MM.1S (cell line): ENCODE results near the gene VEPH1.

Experiments
- DNase-seq: peaks from one replicate; pipeline ENCODE4 v3.0.0-alpha.2; 2015
- H2AFZ ChIP-seq: fragments of 300-600 bp; sonication (generic); 2 replicates; pipeline ENCODE4 v1.6.0; 2016; ENCODE audit warnings: antibody characterized with exemption, low read length
- H3F3A ChIP-seq: fragments of 300-600 bp; sonication (generic); 2 replicates; pipeline ENCODE4 v1.6.1; 2016; ENCODE audit warnings: mild to moderate bottlenecking, antibody characterized with exemption, low read length, moderate library complexity, mixed read lengths; ENCODE audit not compliant: insufficient read depth
- H3K27ac ChIP-seq: fragments of 300-600 bp; sonication (generic); 2 replicates; pipeline ENCODE4 v1.5.1; 2016; ENCODE audit warnings: mild to moderate bottlenecking, low read length
- H3K27me3 ChIP-seq: fragments of 300-600 bp; sonication (generic); replicated peaks from 2 replicates; pipeline ENCODE4 v1.6.0; 2016; ENCODE audit warnings: low read length; ENCODE audit not compliant: insufficient read depth
- H3K36me3 ChIP-seq: fragments of 300-600 bp; sonication (generic); replicated peaks from 2 replicates; pipeline ENCODE4 v1.6.1; 2016; ENCODE audit warnings: mild to moderate bottlenecking, low read length, mixed read lengths; ENCODE audit not compliant: insufficient read depth
- H3K4me1 ChIP-seq: fragments of 300-600 bp; sonication (generic); 2 replicates; pipeline ENCODE4 v1.6.1; 2016; ENCODE audit warnings: low read length, mixed read lengths
- H3K4me2 ChIP-seq: fragments of 300-600 bp; sonication (generic); 2 replicates; pipeline ENCODE4 v1.6.0; 2016; ENCODE audit warnings: low read depth, low read length
- H3K4me3 ChIP-seq: fragments of 300-600 bp; sonication (generic); 2 replicates; pipeline ENCODE4 v1.5.1; 2016; ENCODE audit warnings: low read length, mixed read lengths
- H3K79me2 ChIP-seq: fragments of 300-600 bp; sonication (generic); 2 replicates; pipeline ENCODE4 v1.6.1; 2016; ENCODE audit warnings: mixed run types, low read length, mixed read lengths
- H3K9ac ChIP-seq: fragments of 300-600 bp; sonication (generic); 2 replicates; pipeline ENCODE4 v1.6.1; 2016; ENCODE audit warnings: low read length, mixed read lengths
- H3K9me2 ChIP-seq: fragments of 300-600 bp; sonication (generic); replicated peaks from 2 replicates; pipeline ENCODE4 v1.6.1; 2016; ENCODE audit warnings: mild to moderate bottlenecking, low read length, mixed read lengths; ENCODE audit not compliant: insufficient read depth
- H3K9me3 ChIP-seq: fragments of 300-600 bp; sonication (generic); replicated peaks from 2 replicates; pipeline ENCODE4 v1.6.1; 2016; ENCODE audit warnings: mild to moderate bottlenecking, low read length, mixed read lengths; ENCODE audit not compliant: insufficient read depth
- H4K20me1 ChIP-seq: fragments of 300-600 bp; sonication (generic); 2 replicates; pipeline ENCODE4 v1.6.1; 2016; ENCODE audit warnings: mild to moderate bottlenecking, low read length, moderate library complexity, mixed read lengths; ENCODE audit not compliant: insufficient read depth
- EZH2 ChIP-seq: fragments of 300-600 bp; sonication (generic); optimal IDR thresholded peaks from 2 replicates; pipeline ENCODE3; 2017; ENCODE audit warnings: low read depth, mild to moderate bottlenecking, antibody characterized with exemption, low read length, mixed read lengths
- EZH2phosphoT487 ChIP-seq: fragments of 300-600 bp; sonication (generic); IDR thresholded peaks from 2 replicates; pipeline ENCODE4 v1.6.1; 2018; ENCODE audit warnings: antibody characterized with exemption, low read length
- TF ChIP-seq, protein P1 (sequence below): fragments of 300-600 bp; sonication (generic); IDR thresholded peaks from 2 replicates; pipeline ENCODE4 v1.5.1; 2016; ENCODE audit warnings: antibody characterized with exemption, low read length, mixed read lengths

Gene VEPH1

DNA sequence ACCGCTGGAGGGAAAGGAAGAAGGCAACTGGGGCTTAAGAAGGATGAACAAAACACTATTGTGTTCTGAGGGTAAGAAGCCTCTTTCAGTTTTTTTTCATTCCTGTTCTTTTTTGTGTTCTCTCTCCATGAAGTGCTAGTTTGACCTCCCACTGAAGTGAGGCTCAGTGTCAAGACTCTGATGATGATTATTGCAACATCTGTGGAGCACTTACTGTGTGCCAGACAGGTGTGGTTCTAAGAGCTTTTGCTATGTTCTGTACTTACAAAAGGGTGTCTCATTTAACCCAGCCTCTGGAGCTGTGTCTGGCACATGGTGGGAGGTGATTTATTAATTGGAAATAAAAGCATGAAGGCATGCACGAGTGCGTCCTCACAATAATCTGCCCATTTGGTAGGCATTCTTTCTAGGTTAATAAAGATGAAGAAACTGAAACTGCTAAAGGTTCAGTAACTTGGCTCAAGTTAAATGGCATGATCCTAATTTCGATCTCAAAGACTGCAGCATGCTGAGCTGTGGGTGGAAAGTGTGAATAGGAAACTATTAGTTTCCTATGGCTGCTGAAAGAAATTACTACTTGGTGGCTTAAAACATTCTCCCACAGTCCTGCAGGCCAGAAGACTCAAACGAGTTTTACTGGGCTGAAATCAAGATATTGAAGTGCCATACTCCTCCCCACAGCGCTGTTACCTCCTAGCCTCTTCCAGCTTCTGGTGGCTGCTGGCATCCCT is 38.5 kb upstream of the VEPH1 start:
- Histone ChIP-seq H3K9me3 (no peaks in the 10 kb centered on the region), H4K20me1 (no peaks in the 10 kb centered on the region), H3K36me3 (no peaks in the 10 kb centered on the region), H3K9ac (no peak overlapping the region), H3F3A (no peaks in the 10 kb centered on the region), H2AFZ (no peak overlapping the region), H3K79me2 (no peaks in the 10 kb centered on the region), H3K27me3 (no peaks in the 10 kb centered on the region), H3K4me1 (no peaks in the 10 kb centered on the region), H3K27ac (no peak overlapping the region), H3K9me2 (no peaks in the 10 kb centered on the region), H3K4me3 (no peak overlapping the region), H3K4me2 (no peak overlapping the region)
- no peak for DNase-seq
- no peak for TF ChIP-seq EZH2phosphoT487
- TF ChIP-seq, protein P1, sequence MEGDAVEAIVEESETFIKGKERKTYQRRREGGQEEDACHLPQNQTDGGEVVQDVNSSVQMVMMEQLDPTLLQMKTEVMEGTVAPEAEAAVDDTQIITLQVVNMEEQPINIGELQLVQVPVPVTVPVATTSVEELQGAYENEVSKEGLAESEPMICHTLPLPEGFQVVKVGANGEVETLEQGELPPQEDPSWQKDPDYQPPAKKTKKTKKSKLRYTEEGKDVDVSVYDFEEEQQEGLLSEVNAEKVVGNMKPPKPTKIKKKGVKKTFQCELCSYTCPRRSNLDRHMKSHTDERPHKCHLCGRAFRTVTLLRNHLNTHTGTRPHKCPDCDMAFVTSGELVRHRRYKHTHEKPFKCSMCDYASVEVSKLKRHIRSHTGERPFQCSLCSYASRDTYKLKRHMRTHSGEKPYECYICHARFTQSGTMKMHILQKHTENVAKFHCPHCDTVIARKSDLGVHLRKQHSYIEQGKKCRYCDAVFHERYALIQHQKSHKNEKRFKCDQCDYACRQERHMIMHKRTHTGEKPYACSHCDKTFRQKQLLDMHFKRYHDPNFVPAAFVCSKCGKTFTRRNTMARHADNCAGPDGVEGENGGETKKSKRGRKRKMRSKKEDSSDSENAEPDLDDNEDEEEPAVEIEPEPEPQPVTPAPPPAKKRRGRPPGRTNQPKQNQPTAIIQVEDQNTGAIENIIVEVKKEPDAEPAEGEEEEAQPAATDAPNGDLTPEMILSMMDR = no peak
- no peak for TF ChIP-seq EZH2

DNA sequence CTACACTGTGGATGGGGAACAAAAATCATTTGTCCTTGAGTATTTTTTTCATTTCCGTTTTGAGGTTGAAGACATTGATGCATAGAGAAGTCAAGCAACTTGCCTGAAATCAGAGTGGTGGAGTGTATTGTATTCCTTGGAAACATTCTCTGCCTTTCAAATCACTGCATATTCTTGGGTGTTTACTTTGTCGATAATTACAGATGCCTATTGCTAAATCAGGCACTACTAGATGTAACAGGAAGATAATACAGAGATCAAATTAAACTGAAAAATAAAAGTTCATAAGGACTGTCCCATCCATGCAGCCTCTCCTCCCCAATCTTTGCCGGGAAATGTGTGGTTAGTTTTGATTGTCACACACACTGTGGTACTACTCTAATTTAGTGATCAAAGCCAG is 37.4 kb upstream of the VEPH1 start:
- Histone ChIP-seq H3K9me3 (no peaks in the 10 kb centered on the region), H3K27ac (no peak overlapping the region), H3K9me2 (no peaks in the 10 kb centered on the region), H3K9ac (no peak overlapping the region), H3K4me3 (no peak overlapping the region), H3K4me2 (no peak overlapping the region), H3K4me1 (no peaks in the 10 kb centered on the region), H3F3A (no peaks in the 10 kb centered on the region), H4K20me1 (no peaks in the 10 kb centered on the region), H3K27me3 (no peaks in the 10 kb centered on the region), H2AFZ (no peak overlapping the region), H3K79me2 (no peaks in the 10 kb centered on the region), H3K36me3 (no peaks in the 10 kb centered on the region)
- TF ChIP-seq EZH2phosphoT487 (no peak), EZH2 (no peak)
- TF ChIP-seq, protein P1 = no peak
- DNase-seq = no peak

DNA sequence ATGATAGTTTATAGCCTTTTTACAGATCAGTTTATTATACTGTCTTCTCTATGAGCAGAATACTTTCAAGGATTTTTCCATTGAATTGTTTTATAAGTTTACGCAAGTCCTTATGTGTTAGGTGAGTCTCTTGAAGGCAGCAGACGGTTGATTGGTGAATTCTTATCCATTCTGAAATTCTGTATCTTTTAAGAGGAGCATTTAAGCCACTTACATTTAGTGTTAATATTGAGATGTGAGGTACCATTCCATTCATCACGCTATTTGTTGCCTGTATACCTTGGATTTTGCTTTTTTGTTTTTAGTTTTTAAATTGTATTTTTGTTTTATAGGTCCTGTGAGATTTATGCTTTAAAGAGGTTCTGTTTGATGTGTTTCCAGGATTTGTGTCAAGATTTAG is 32.5 kb upstream of the VEPH1 start:
- TF ChIP-seq EZH2phosphoT487 (no peak), EZH2 (no peak)
- TF ChIP-seq, protein P1 = no peak
- no peaks in the 10 kb centered on the region for H3K9me3 ChIP-seq
- no peaks in the 10 kb centered on the region for H3K36me3 ChIP-seq

More for the DNA sequence above, 32.5 kb upstream of the VEPH1 start:
- H3K4me3 ChIP-seq = no peak overlapping the region
- H3K9me2 ChIP-seq = no peaks in the 10 kb centered on the region
- peaks cover 8% of the 10 kb centered on the region for H3K4me1 ChIP-seq
- no peaks in the 10 kb centered on the region for H3K27me3 ChIP-seq
- no peak for DNase-seq
- no peaks in the 10 kb centered on the region for H4K20me1 ChIP-seq
- no peak overlapping the region for H3K9ac ChIP-seq
- H3K27ac ChIP-seq = no peak overlapping the region
- H2AFZ ChIP-seq = no peak overlapping the region
- H3K4me2 ChIP-seq = no peak overlapping the region
- H3K79me2 ChIP-seq = no peaks in the 10 kb centered on the region
- H3F3A ChIP-seq = no peaks in the 10 kb centered on the region
